AG09319 (cell line): Measurements from ENCODE around the gene PHLDA2.
"Not testable (repeated sequence)": the region's sequence is repeated elsewhere in the genome, so short reads cannot be mapped to it uniquely, and the experiment has no call there.

Experiments used
- DNase-seq: peaks from one replicate; pipeline ENCODE4 v3.0.0-alpha.2; 2010; ENCODE audit warnings: low read depth; ENCODE audit errors: extremely low read depth
- TF ChIP-seq, protein P1 (sequence below): IDR thresholded peaks from 2 replicates; pipeline ENCODE4 v1.5.1; 2011; ENCODE audit warnings: low read depth, mild to moderate bottlenecking, inconsistent platforms, low read length, moderate library complexity

The PHLDA2 gene

DNA sequence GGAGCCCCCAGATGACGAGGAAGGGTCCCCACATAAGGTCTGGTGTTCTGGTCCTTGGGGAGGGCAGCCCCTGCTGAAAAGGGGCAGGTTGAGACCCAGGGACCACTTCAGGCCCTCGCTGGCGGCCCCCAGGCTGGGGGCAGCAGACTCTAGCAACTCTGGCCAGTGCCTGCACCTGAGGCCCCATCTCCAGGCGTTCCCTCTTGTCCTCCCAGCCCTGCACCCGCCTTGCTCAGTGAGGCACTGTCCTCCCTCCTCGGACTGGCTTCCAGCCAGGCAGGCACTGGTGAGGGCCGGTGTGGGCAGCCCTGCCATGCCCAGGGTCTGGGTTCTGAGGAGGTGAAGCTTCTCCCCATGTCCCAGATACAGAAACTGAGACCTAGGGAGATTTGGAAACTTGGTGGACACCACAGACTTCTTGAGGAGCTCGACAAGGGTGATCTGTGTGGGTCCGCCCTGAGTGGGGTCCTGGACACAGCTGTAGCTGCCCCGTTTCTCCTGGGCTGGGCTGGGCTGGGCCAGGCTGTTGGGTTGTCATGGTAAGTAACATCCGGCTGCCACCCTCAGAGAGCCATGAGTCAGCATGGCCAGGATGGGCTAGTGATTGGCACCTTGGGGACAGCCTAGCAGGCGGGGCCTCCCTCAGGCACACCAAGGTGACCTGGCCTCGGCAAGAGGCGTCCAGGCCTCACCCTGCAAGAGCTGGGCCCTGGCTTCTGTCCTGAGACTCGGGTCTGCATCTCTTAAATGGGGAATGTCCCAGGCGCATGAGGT, 11.1 kb upstream of the PHLDA2 start:
- TF ChIP-seq, protein P1, sequence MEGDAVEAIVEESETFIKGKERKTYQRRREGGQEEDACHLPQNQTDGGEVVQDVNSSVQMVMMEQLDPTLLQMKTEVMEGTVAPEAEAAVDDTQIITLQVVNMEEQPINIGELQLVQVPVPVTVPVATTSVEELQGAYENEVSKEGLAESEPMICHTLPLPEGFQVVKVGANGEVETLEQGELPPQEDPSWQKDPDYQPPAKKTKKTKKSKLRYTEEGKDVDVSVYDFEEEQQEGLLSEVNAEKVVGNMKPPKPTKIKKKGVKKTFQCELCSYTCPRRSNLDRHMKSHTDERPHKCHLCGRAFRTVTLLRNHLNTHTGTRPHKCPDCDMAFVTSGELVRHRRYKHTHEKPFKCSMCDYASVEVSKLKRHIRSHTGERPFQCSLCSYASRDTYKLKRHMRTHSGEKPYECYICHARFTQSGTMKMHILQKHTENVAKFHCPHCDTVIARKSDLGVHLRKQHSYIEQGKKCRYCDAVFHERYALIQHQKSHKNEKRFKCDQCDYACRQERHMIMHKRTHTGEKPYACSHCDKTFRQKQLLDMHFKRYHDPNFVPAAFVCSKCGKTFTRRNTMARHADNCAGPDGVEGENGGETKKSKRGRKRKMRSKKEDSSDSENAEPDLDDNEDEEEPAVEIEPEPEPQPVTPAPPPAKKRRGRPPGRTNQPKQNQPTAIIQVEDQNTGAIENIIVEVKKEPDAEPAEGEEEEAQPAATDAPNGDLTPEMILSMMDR, result no peak
- no peak for DNase-seq

DNA sequence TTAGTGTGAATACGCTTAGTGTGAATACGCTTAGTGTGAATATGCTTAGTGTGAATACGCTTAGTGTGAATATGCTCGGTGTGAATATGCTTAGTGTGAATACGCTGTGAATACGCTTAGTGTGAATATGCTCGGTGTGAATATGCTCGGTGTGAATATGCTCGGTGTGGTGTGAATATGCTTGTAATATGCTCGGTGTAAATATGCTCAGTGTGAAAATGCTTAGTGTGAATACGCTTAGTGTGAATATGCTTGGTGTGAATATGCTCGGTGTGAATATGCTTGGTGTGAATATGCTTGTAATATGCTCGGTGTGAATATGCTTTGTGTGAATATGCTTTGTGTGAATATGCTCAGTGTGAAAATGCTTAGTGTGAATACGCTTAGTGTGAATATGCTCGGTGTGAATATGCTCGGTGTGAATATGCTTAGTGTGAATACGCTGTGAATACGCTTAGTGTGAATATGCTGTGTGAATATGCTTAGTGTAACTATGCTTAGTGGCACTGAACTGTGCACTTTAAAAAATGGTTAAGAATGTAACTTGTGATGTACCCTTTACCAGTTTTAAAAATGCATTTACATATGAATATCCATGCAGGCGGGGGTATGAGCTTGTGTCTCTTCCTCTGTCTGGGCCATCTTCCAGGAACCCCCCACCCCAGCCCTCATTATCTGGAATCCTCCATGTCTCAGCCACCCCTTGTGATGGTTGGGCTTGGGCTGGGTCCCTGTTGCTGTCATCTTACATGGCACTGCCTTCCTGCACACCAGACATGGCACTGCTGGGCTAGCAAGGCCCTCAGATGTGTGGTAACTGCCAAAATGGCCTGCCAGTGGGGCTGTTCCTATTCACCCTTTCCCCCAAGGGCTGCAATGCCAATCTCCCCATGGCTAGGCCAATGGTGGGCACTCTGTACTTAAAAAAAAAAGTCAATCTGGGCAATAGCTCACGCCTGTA, 9.5 kb upstream of the PHLDA2 start:
- not testable (repeated sequence) for DNase-seq

DNA sequence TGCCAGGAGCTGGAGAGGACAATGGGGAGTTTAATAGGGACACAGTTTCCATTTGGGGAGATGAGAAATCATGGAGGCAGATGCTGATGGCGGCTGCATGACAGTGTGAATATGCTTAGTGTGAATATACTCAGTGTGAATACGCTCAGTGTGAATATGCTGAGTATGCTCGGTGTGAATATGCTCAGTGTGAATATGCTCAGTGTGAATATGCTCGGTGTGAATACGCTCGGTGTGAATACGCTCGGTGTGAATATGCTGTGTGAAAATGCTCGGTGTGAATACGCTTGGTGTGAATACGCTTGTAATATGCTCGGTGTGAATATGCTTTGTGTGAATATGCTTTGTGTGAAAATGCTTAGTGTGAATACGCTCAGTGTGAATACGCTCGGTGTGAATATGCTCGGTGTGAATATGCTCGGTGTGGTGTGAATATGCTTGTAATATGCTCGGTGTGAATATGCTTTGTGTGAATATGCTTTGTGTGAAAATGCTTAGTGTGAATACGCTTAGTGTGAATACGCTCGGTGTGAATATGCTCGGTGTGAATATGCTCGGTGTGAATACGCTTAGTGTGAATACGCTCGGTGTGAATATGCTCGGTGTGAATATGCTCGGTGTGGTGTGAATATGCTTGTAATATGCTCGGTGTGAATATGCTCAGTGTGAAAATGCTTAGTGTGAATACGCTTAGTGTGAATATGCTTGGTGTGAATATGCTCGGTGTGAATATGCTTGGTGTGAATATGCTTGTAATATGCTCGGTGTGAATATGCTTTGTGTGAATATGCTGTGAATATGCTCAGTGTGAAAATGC, 8.6 kb upstream of the PHLDA2 start:
- DNase-seq, result not testable (repeated sequence)

DNA sequence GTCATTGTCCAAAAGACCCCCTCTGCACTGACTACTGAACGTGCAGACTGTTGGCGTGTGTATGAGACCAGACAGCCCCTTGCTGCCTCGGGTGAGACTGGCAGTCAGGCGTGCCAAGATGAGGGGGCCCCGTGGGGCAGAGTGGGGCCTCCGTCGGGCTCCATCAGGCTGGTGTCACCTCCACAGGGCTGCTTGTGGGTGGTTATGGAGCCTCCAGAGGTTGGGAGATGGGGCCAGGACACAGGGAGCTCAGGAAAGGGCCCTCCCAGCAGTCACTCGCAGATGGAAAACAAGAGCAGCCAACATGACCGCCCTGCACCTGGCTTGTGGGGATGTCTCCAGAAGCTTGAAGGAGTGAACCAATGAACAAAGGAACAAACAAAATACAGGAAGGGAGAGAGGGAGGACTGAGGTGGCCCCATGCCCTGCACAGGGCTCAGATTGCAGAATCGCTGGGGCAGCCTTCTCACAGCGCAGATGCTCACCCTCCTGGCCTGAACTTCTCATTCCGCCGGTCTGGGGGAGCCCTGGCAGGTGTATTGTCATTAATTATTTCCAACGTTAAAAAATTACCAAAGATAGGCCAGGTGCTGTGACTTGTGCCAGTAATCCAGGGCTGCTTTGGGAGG, 5.5 kb upstream of the PHLDA2 start:
- TF ChIP-seq, protein P1, result no peak
- no peak for DNase-seq

DNA sequence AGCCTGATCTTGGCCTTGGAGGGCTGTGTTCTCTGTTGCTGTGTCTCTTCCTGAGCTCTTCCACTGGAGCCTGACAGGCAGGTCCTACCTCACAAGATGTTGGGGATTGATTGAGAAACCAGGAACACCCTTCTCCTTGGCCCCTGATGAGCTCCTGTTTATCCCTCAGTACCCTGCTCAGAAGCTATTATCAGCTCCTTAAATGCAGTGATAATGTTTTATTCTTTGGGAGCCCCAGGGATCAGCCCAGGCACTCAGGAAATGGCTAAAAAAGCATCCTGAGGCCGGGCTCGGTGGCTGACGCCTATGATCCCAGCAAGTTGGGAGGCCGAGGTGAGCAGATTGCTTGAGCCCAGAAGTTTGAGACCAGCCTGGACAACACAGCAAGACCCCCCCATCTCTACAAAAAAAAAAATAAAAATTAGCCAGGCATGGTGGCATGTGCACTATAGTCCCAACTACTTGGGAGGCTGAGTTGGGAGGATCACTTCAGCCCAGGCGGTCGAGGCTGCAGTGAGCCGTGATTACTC, 4.9 kb upstream of the PHLDA2 start:
- TF ChIP-seq, protein P1, result no peak
- no peak for DNase-seq

DNA sequence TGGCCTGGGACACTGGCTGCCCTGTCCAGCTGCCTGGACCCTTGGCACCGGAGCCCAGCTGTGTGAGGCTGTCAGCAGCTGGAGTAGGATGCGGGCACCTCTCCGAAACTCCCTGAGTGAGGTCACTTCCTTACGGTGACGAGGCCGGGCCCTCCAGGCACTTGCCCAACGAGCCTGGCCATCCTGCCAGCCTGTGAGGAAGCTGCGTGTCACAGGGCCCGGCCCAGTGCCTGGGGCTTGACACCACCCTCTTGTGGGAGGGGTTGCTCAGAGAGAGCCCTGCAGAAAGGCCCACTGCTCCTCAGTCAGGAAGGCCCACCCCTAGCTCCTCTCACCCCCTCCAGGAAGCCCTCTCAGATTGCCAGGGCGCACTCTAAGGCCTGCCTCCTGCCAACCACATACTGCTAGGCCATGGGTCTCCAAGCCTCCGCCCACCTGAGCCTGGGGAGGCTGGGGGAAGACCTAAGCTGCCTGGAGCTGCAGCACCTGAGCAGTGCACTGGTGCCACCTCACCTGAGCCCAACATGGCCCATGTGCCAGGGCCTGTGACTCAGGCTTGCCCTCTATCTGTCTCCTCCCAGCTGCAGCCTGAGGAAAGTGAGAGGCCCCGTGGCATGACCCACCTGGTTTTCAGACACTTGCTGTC, 4.3 kb upstream of the PHLDA2 start:
- TF ChIP-seq, protein P1, result no peak

DNA sequence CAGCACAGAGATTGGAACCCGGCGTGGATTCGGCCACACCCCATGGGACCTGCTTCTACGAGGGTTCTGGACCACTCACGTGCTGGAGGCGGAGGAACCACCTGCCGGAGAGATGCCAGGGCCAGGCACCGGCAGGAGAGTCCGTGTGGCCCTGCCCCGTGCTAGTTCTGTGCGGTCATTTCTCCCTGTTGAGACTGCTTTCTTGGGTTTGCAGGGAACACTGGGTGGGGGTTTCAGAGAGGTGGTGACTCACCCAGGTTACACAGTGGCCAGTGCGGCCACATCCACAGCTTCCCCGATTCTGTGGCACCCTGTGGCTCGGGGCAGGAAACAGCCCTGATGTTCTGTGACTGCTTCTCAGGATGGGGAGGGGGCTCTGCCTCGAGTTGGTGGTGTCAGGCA, 3.6 kb upstream of the PHLDA2 start:
- TF ChIP-seq, protein P1, result no peak
- no peak for DNase-seq

More for the DNA sequence above, 4.3 kb upstream of the PHLDA2 start:
- peak; percentile 72 for DNase-seq
